8988T (cell line): ENCODE results near the gene TRPM3.

ENCODE experiments used
- DNase-seq: peaks from one replicate; pipeline ENCODE4 v3.0.0; 2011

The TRPM3 gene

GRCh38 chr9:71121275-71122021, at the start of gene TRPM3:
Gene TRPM3 (minus strand): TSS chr9:71121621. CDS start chr9:71121354, 267 bp downstream.
- no peak for DNase-seq

- no peak for DNase-seq
Measured at GRCh38 chr9:71168418-71168817, 47.0 kb upstream of the TRPM3 start.

GRCh38 chr9:71162126-71162525, 40.7 kb upstream of the TRPM3 start:
- no peak for DNase-seq

- DNase-seq, result no peak
Measured at GRCh38 chr9:71157731-71158130, 36.3 kb upstream of the TRPM3 start.

GRCh38 chr9:71147368-71147767, 25.9 kb upstream of the TRPM3 start:
- DNase-seq, result no peak

GRCh38 chr9:71146511-71146910, 25.1 kb upstream of the TRPM3 start:
- DNase-seq, result no peak

GRCh38 chr9:71145179-71145578, 23.8 kb upstream of the TRPM3 start:
- no peak for DNase-seq

- no peak for DNase-seq
Measured at GRCh38 chr9:71144495-71144894, 23.1 kb upstream of the TRPM3 start.

GRCh38 chr9:71136696-71137095, 15.3 kb upstream of the TRPM3 start:
- no peak for DNase-seq

- no peak for DNase-seq
Measured at GRCh38 chr9:71131145-71131544, 9.7 kb upstream of the TRPM3 start.

- DNase-seq, result no peak
Measured at GRCh38 chr9:71130521-71130920, 9.1 kb upstream of the TRPM3 start.

GRCh38 chr9:71128796-71129195, 7.4 kb upstream of the TRPM3 start:
- no peak for DNase-seq

GRCh38 chr9:71127301-71127700, 5.9 kb upstream of the TRPM3 start:
- no peak for DNase-seq

- no peak for DNase-seq
Measured at GRCh38 chr9:71122421-71122820, 1.0 kb upstream of the TRPM3 start.

- DNase-seq, result no peak
Measured at GRCh38 chr9:71122022-71122275, 528 bp upstream of the TRPM3 start.

GRCh38 chr9:71120501-71121247, 747 bp downstream of the TRPM3 start:
- DNase-seq, result no peak

GRCh38 chr9:71119746-71120145, 1.7 kb downstream of the TRPM3 start:
- no peak for DNase-seq

- no peak for DNase-seq
Measured at GRCh38 chr9:71118324-71118723, 3.1 kb downstream of the TRPM3 start.

- DNase-seq, result no peak
Measured at GRCh38 chr9:71115448-71115975, 5.9 kb downstream of the TRPM3 start.

- DNase-seq, result no peak
Measured at GRCh38 chr9:71112866-71113265, 8.6 kb downstream of the TRPM3 start.

- no peak for DNase-seq
Measured at GRCh38 chr9:71108937-71109336, 12.5 kb downstream of the TRPM3 start.

GRCh38 chr9:71106992-71107391, 14.4 kb downstream of the TRPM3 start:
- DNase-seq, result no peak

GRCh38 chr9:71105192-71105591, 16.2 kb downstream of the TRPM3 start:
- no peak for DNase-seq

- no peak for DNase-seq
Measured at GRCh38 chr9:71098801-71099200, 22.6 kb downstream of the TRPM3 start.

- DNase-seq, result no peak
Measured at GRCh38 chr9:71097671-71098070, 23.8 kb downstream of the TRPM3 start.
